Bronchial epithelial cell (primary cell): ENCODE data around the gene FICD. TPM values are rescaled to one million over a fixed set of nuclear protein-coding genes. Genes with fewer than 3 reads are reported as not detected.

Source experiments
- DNase-seq: peaks from one replicate; pipeline ENCODE4 v3.0.0-alpha.2; 2010; ENCODE audit warnings: low read depth
- FAIRE-seq: peaks from 2 replicates; lab custom pipeline; 2011; peaks lifted over from hg19 to GRCh38; lab: Jason Lieb, UNC
- H3K27me3 ChIP-seq: 2 replicates; pipeline ENCODE4 v1.5.1; 2011; ENCODE audit warnings: low read length; ENCODE audit not compliant: control insufficient read depth, insufficient read depth
- H3K36me3 ChIP-seq: 2 replicates; pipeline ENCODE4 v1.5.1; 2011; ENCODE audit warnings: low read length; ENCODE audit not compliant: control insufficient read depth, insufficient read depth
- H3K4me3 ChIP-seq: 2 replicates; pipeline ENCODE4 v1.5.1; 2011; ENCODE audit warnings: mild to moderate bottlenecking, low read depth, low read length, control low read depth
- CTCF ChIP-seq: IDR thresholded peaks from 2 replicates; pipeline ENCODE4 v1.5.1; 2011; ENCODE audit warnings: mild to moderate bottlenecking, moderate library complexity, low read length, control low read depth, inconsistent platforms; ENCODE audit not compliant: insufficient read depth, severe bottlenecking
- total RNA-seq: library from RNA; depleted of rRNA; stranded (reverse); fragments of >200 nt; gene quantifications from 2 replicates; pipeline ENCODE4 v1.2.1, GENCODE V29; 2014

The FICD gene
- total RNA-seq, 1 donor from 2014 or later, result 11.6 TPM

- Histone ChIP-seq H3K4me3 (no peak overlapping the region), H3K36me3 (peaks cover 29% of the 10 kb centered on the region), H3K27me3 (no peaks in the 10 kb centered on the region)
- FAIRE-seq (no peak), DNase-seq (no peak)
- TF ChIP-seq CTCF, result no peak
Measured at GRCh38 chr12:108531929-108532848, 17.1 kb downstream of the FICD start.

DNA sequence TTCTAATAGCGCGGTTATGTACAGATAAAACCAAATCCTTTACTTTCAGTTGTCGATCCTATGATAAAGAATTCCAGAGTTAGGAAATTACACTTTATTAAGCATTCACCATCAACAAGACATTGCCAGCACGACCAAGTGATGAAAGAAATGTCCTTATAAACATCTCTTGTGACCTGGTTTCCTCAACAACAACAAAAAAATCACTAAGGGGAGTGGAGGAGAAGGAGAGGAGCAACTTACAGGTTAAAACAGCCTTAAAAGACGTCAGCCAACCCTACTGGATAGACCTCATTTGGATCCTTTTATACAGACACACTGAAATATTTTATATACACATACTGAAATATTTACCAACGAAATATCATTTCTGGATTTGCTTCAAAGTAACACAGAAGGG lies 23.1 kb downstream of the FICD start:
- TF ChIP-seq CTCF, result no peak
- Histone ChIP-seq H3K27me3 (no peaks in the 10 kb centered on the region), H3K4me3 (no peak overlapping the region), H3K36me3 (peaks cover 20% of the 10 kb centered on the region)
- DNase-seq (no peak), FAIRE-seq (no peak)

GRCh38 chr12:108538616-108539195 lies 23.6 kb downstream of the FICD start:
- no peak for DNase-seq
- FAIRE-seq, result no peak
- TF ChIP-seq CTCF, result no peak
- peaks cover 19% of the 10 kb centered on the region for H3K36me3 ChIP-seq
- no peaks in the 10 kb centered on the region for H3K27me3 ChIP-seq
- H3K4me3 ChIP-seq, result no peak overlapping the region

DNA sequence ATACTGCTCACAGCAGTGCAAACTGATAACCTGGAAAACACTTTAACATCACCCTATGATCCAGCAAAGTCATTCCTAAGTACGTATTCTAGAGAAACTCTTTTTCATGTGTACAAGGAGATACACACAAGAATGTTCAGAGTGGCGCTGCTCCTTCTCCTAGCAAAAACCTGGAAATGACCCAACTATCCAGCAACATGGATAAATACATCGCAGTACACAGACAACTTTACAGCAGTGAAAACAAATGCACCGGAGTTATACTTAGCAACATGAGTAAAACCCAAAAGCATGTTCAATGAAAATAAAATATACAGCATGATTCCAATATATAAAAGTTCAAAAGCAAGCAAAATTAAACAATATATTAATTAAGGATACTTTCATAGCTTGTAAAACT lies 27.2 kb downstream of the FICD start:
- FAIRE-seq, result no peak

DNA sequence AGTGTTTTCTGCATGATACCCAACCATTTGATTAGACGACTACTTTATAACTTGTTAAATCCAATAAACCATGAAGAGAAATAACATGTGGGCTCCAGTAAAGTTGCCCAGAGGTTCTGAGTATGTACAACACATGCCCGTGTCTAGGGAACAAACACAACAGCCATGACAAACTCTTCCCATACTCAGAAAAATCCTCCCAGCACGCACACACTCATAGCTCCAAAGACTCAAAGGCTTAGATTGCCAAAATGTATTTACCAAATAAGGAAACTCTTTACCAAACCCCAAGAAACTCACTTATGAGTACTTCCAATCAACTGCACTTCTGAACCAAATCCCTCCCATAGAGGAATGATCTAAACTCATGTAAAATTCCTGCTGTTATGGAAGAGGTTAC lies 28.6 kb downstream of the FICD start:
- no peak for TF ChIP-seq CTCF
- no peaks in the 10 kb centered on the region for H3K27me3 ChIP-seq
- no peak for FAIRE-seq
- no peak for DNase-seq
- peaks cover 14% of the 10 kb centered on the region for H3K36me3 ChIP-seq
- no peak overlapping the region for H3K4me3 ChIP-seq

More for the DNA sequence above, 27.2 kb downstream of the FICD start:
- no peak overlapping the region for H3K4me3 ChIP-seq
- no peak for TF ChIP-seq CTCF
- H3K27me3 ChIP-seq, result no peaks in the 10 kb centered on the region
- peaks cover 12% of the 10 kb centered on the region for H3K36me3 ChIP-seq
- no peak for DNase-seq
